Osteocyte (in vitro differentiated cells): ENCODE data around the gene MRPL18. TPM values are rescaled to one million over a fixed set of nuclear protein-coding genes. Genes with fewer than 3 reads are reported as not detected.

Experiments used
- DNase-seq: peaks from one replicate; pipeline ENCODE4 v3.0.0; 2021; ENCODE audit warnings: mixed read lengths; ENCODE audit not compliant: unreplicated experiment; ENCODE audit errors: extremely low spot score
- H3K27ac Mint-ChIP-seq: one replicate; pipeline ENCODE4 v1.8.0; 2021; ENCODE audit warnings: mild to moderate bottlenecking, mixed read lengths; ENCODE audit not compliant: unreplicated experiment
- H3K27me3 Mint-ChIP-seq: one replicate; pipeline ENCODE4 v1.8.0; 2021; ENCODE audit warnings: mixed read lengths; ENCODE audit not compliant: unreplicated experiment
- H3K36me3 Mint-ChIP-seq: one replicate; pipeline ENCODE4 v1.8.0; 2021; ENCODE audit warnings: mixed read lengths; ENCODE audit not compliant: unreplicated experiment
- H3K4me1 Mint-ChIP-seq: one replicate; pipeline ENCODE4 v1.8.0; 2021; ENCODE audit warnings: mixed read lengths; ENCODE audit not compliant: unreplicated experiment
- H3K4me3 Mint-ChIP-seq: one replicate; pipeline ENCODE4 v1.8.0; 2021; ENCODE audit warnings: mild to moderate bottlenecking, moderate library complexity, mixed read lengths; ENCODE audit not compliant: unreplicated experiment
- H3K9me3 Mint-ChIP-seq: one replicate; pipeline ENCODE4 v1.8.0; 2021; ENCODE audit warnings: mixed read lengths; ENCODE audit not compliant: unreplicated experiment
- total RNA-seq: library from RNA; stranded (reverse); gene quantifications from 2 replicates; pipeline ENCODE4 v1.2.1, GENCODE V29; 2021
- TF ChIP-seq, protein P1 (sequence below): fragments of 200-600 bp; sonication (generic); IDR thresholded peaks from 2 replicates; pipeline ENCODE4 v1.5.0; 2021; ENCODE audit warnings: antibody characterized with exemption, mild to moderate bottlenecking, moderate library complexity

The MRPL18 gene
- total RNA-seq, 1 donor from 2014 or later, result 47.3 TPM

DNA sequence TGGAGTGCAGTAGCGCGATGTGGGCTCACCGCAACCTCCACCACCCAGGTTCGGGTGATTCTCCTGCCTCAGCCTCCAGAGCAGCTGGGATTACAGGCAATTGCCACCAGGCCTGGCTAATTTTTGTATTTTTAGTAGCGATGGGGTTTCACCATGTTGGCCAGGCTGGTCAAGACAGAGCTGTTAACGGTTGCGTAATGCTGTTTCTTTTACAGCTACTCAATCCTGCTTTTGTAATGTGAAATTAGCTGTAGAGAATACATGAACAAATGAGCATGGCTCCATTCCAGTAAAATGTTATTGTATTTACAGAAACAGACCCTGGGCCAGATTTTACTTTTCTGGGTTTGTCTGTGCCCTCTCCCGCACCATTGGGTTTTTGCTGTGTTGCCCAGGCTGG lies 11.7 kb downstream of the MRPL18 start:
- no peaks in the 10 kb centered on the region for H3K4me1 Mint-ChIP-seq
- H3K36me3 Mint-ChIP-seq, result peaks cover 19% of the 10 kb centered on the region
- TF ChIP-seq, protein P1, sequence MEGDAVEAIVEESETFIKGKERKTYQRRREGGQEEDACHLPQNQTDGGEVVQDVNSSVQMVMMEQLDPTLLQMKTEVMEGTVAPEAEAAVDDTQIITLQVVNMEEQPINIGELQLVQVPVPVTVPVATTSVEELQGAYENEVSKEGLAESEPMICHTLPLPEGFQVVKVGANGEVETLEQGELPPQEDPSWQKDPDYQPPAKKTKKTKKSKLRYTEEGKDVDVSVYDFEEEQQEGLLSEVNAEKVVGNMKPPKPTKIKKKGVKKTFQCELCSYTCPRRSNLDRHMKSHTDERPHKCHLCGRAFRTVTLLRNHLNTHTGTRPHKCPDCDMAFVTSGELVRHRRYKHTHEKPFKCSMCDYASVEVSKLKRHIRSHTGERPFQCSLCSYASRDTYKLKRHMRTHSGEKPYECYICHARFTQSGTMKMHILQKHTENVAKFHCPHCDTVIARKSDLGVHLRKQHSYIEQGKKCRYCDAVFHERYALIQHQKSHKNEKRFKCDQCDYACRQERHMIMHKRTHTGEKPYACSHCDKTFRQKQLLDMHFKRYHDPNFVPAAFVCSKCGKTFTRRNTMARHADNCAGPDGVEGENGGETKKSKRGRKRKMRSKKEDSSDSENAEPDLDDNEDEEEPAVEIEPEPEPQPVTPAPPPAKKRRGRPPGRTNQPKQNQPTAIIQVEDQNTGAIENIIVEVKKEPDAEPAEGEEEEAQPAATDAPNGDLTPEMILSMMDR, result no peak
- H3K4me3 Mint-ChIP-seq, result no peak overlapping the region
- no peak overlapping the region for H3K27ac Mint-ChIP-seq
- H3K27me3 Mint-ChIP-seq, result no peaks in the 10 kb centered on the region
- H3K9me3 Mint-ChIP-seq, result no peaks in the 10 kb centered on the region
- no peak for DNase-seq

DNA sequence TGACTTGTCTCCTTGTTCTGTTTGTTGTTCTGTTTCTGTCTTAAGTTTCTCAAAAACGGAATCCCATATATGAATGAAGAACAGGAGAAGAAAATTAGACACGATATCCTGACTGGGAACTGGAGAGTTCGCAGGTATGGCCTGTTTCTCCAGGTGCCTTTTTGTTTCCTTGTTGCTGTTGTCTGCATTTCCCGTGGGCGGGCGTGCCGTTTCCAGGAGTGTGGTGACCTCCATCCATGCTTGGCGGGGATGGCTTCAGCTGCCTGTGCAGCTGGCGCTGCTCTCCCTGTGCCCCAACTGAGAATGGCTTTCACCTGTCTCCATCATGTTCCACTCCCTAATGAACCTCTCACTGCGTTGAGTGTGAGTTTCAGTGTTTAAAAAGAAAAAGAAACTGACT lies 14.2 kb downstream of the MRPL18 start:
- Mint-ChIP-seq H3K9me3 (no peaks in the 10 kb centered on the region), H3K27ac (no peak overlapping the region), H3K4me1 (no peaks in the 10 kb centered on the region), H3K27me3 (no peaks in the 10 kb centered on the region), H3K36me3 (peaks cover 1% of the 10 kb centered on the region), H3K4me3 (no peak overlapping the region)
- TF ChIP-seq, protein P1, result no peak
- no peak for DNase-seq

DNA sequence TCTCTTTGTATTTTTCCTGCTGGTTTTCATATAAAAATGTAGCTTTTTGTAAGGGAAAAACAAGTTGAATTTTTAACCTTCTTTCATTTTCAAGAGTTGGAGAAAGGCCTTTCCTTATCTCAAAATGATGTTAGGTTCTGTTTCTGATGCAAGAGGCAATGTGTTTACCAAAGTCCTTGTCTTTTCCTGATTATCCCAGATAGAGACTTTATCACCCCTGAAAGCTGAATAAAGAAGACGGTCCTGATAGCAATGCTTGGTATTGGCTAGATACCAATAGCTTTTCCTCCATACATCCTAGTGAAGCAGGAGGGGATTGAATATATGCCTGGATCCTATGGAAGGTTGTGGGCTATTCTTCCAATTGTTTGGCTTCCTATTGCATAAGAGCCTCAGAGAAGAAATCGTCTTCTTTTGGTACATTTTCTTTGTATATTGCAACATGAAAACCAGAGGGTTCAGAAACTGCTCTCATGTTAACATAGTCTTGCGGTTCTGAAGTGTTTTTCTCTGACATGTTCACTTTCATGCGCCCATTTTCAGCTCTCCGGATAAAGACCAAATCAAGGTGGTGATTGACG lies 15.3 kb downstream of the MRPL18 start:
- H3K4me3 Mint-ChIP-seq, result no peak overlapping the region
- H3K4me1 Mint-ChIP-seq, result no peaks in the 10 kb centered on the region
- DNase-seq, result no peak
- TF ChIP-seq, protein P1, result no peak
- H3K36me3 Mint-ChIP-seq, result no peaks in the 10 kb centered on the region
- H3K27me3 Mint-ChIP-seq, result no peaks in the 10 kb centered on the region
- no peaks in the 10 kb centered on the region for H3K9me3 Mint-ChIP-seq
- no peak overlapping the region for H3K27ac Mint-ChIP-seq

DNA sequence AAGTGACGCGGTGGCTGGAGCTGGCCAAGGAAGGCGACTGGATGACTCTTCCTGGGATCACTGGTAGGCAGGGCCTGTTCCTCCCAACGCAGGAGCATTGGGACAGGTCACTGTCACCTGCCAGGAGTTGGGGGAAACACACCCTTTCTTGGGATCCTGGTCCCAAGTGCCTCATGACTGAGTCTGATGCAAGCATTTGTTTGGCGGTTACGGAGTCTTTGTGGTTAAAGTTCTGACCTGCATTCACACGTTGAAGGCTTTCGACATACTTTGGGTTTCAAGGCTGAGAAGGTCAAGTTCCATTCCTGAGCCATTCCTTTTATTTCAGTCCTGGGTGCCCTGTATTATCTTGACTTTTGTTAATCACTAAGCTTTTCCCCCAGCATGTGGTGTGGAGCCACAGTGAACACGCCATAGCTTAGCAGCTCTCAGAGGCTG lies 15.8 kb downstream of the MRPL18 start:
- Mint-ChIP-seq H3K27me3 (no peaks in the 10 kb centered on the region), H3K4me3 (no peak overlapping the region), H3K9me3 (no peaks in the 10 kb centered on the region), H3K4me1 (no peaks in the 10 kb centered on the region), H3K36me3 (no peaks in the 10 kb centered on the region), H3K27ac (no peak overlapping the region)
- DNase-seq, result no peak
- TF ChIP-seq, protein P1, result no peak

DNA sequence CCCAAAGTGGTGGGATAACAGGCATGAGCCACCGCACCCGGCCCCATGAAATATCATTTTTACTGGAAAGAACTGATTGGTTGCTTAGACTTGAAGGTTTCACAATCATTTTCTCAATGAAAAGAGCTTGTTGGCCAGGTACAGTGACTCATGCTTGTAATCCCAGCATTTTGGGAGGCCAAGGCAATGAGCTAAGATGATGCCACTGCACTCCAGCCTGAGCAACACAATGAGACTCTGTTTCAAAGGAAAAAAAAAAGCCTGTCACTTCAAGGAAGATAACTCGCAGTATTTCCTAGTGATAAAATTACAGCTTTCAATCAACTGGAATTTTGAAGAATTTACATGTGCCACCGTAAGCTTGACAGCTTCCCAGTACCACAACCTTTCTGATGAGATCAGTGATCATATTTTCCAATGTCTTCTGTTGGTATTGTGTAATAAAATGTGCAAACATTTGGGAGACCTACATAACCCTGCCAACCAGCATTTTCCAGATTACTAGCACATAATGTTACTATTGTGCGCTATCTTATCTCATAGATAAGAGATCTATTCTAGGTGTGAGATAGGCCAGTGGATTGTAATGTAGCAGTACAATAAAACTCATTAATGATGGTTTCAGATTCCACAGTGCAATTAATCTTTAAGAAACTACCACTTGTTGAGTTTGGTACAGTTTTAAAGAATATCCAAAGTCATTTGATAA lies 17.0 kb downstream of the MRPL18 start:
- no peak for DNase-seq
- H3K27me3 Mint-ChIP-seq, result no peaks in the 10 kb centered on the region
- no peak overlapping the region for H3K4me3 Mint-ChIP-seq
- H3K9me3 Mint-ChIP-seq, result no peaks in the 10 kb centered on the region
- TF ChIP-seq, protein P1, result no peak
- no peak overlapping the region for H3K27ac Mint-ChIP-seq
- H3K36me3 Mint-ChIP-seq, result no peaks in the 10 kb centered on the region
- no peaks in the 10 kb centered on the region for H3K4me1 Mint-ChIP-seq
